Skeletal muscle tissue (tissue), 4 donors: Measurements from ENCODE around the gene NALF2. TPM values are rescaled to one million over a fixed set of nuclear protein-coding genes. Genes with fewer than 3 reads are reported as not detected.
A peak's percentile ranks its signal among the peaks of the same experiment; 100 is the strongest.

ENCODE experiments used
- H3K27ac ChIP-seq: one replicate; pipeline ENCODE4 v1.7.0; 2013; ENCODE audit warnings: mild to moderate bottlenecking, low read depth, low read length, inconsistent platforms
- H3K27me3 ChIP-seq, 3 donors: one replicate each; pipeline ENCODE4 v1.7.0; 2013; ENCODE audit warnings: low read length in 3 of 3; ENCODE audit not compliant: control insufficient read depth in 3 of 3, insufficient read depth in 3 of 3
- H3K36me3 ChIP-seq, 3 donors: one replicate each; pipeline ENCODE4 v1.7.0; 2013; ENCODE audit warnings: low read length in 3 of 3; ENCODE audit not compliant: control insufficient read depth in 3 of 3, insufficient read depth in 3 of 3
- H3K4me1 ChIP-seq, 3 donors: one replicate each; pipeline ENCODE4 v1.7.0; 2013; ENCODE audit warnings: low read length in 3 of 3, mild to moderate bottlenecking in 3 of 3; ENCODE audit not compliant: control insufficient read depth in 3 of 3, insufficient read depth in 3 of 3
- H3K4me3 ChIP-seq, 3 donors: one replicate each; pipeline ENCODE4 v1.7.0; 2013; ENCODE audit warnings: low read length in 3 of 3
- H3K9ac ChIP-seq, 3 donors: one replicate each; pipeline ENCODE4 v1.7.0; 2013; ENCODE audit warnings: low read length in 3 of 3, mild to moderate bottlenecking in 3 of 3, moderate library complexity in 2 of 3, low read depth in 1 of 3
- H3K9me3 ChIP-seq, 3 donors: one replicate each; pipeline ENCODE4 v1.7.0; 2013; ENCODE audit warnings: low read length in 3 of 3; ENCODE audit not compliant: control insufficient read depth in 3 of 3
- total RNA-seq: library from RNA; depleted of rRNA; stranded (reverse); fragments of >200 nt; gene quantifications from one replicate; pipeline ENCODE4 v1.2.3, GENCODE V29; 2014
- donor health status: Osteomylitis.

The NALF2 gene
- total RNA-seq, 1 donor from 2014 or later: not detected

DNA sequence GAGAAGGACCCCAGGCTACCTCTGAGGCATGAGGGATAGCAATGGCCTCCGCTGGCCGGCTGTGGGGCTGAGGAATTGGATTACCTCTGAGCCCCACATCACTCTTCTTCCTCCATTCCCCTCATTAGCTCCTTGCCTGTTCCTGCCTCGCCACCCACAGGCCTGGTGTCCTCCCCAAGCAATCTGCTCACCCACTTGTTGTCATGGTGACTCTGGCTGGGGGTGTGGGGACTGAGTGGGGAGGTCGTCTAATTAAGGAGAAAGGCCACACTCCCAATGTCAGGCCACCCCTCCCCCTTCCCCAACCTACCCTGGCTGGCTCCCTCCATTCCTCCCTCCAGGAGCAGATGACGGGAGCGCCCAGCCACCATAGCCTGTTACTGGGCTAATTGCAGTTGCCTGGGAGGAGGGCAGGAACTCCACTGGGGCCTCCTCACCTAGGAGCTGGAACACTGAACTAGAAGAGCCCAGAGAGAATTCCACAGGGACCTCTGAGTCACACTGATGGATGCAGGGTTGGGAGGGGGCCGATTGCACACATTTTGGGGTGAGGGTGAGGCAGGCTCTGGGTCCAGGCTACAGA is 20.7 kb downstream of the NALF2 start:
- H3K9me3 ChIP-seq: no peaks in the 10 kb centered on the region
- H3K4me3 ChIP-seq: no peak overlapping the region
- H3K36me3 ChIP-seq: no peaks in the 10 kb centered on the region
- no peak overlapping the region for H3K27ac ChIP-seq
- no peak overlapping the region for H3K9ac ChIP-seq
- H3K27me3 ChIP-seq: peaks cover 0 to 20% (median 0%) of the 10 kb centered on the region in 3 donors
- H3K4me1 ChIP-seq: no peaks in the 10 kb centered on the region

- Histone ChIP-seq H3K9me3 (peaks cover 0 to under 1% (median 0%) of the 10 kb centered on the region in 3 donors), H3K9ac (no peak overlapping the region), H3K27ac (no peak overlapping the region), H3K4me1 (no peaks in the 10 kb centered on the region), H3K27me3 (peaks cover 0 to 27% (median 0%) of the 10 kb centered on the region in 3 donors), H3K4me3 (no peak overlapping the region), H3K36me3 (no peaks in the 10 kb centered on the region)
Measured at GRCh38 chrX:69530306-69530705, 26.2 kb downstream of the NALF2 start.

DNA sequence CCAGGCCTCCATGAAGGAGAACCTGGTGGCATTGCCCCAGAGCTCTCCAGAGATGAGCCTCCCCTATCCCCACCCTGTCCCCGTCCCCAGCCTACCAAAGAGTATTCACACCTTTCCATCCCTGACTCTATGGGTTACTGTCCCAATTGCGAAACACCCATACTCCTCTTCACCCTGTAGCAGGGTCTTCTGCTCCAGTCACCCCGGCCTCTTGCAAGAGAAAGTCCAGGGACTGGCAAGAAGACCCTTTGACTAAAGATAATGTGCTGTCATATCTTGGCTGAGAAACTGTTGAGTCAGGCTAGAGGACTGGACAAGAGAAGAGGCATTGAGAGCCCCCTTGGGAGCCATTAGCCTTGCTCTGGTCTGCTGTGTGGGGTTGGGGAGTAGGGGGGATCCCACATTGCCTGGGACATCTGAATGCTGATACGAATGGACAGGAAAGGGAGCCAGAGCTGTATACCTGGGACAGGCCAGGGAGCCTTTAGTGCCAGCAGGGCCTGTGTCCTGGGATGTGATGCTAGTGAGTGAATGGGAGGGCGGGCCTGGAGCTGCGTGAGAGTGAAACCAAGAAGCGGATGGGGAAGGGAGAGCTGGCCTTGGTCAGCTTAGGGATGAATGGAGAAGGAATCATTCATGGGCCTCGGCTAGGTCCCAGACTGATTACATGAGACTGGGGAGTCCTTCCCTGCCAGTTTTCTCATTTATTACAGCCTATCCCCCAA is 27.1 kb downstream of the NALF2 start:
- Histone ChIP-seq H3K9ac (no peak overlapping the region), H3K9me3 (peaks cover 0 to 5% (median 0%) of the 10 kb centered on the region in 3 donors), H3K36me3 (no peaks in the 10 kb centered on the region), H3K4me3 (no peak overlapping the region), H3K27me3 (peaks cover 0 to 22% (median 0%) of the 10 kb centered on the region in 3 donors), H3K4me1 (no peaks in the 10 kb centered on the region), H3K27ac (no peak overlapping the region)

- no peak overlapping the region for H3K9ac ChIP-seq
- no peak overlapping the region for H3K27ac ChIP-seq
- H3K27me3 ChIP-seq: peaks cover 0 to 13% (median 0%) of the 10 kb centered on the region in 3 donors
- no peak overlapping the region for H3K4me3 ChIP-seq
- H3K9me3 ChIP-seq: peaks cover 0 to 5% (median 0%) of the 10 kb centered on the region in 3 donors
- no peaks in the 10 kb centered on the region for H3K36me3 ChIP-seq
- peaks cover 0 to 5% (median 3%) of the 10 kb centered on the region in 3 donors for H3K4me1 ChIP-seq
Measured at GRCh38 chrX:69535661-69536060, 31.5 kb downstream of the NALF2 start.

DNA sequence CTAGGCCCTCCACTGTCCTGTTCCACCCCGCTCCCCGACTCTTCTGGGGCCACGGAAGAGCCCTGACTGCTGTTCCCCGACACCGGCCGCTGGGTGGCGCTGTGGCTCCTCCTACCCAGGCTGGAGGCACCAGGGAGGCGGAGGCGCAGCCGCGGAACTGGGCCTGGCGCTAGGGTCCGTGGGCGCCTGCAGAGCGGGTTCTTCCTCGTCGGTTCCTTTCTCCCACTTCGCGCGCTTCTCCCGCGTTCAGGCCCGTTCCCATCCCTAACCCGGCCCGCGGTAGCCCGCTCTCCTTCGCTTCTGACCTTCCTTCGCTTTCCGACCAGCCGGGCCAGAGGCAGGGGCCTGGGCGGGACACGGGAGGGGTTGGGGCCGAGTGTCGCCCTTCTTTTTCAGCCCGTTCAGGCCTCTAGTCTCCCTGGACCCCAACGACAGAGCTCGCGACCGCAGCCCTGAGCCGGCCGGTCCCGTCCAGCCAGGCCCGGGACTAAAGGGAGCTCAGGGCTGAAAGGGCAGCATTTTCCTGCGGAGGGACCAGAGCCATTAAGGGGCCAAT is 34.3 kb downstream of the NALF2 start:
- H3K27ac ChIP-seq: no peak overlapping the region
- H3K4me3 ChIP-seq: peak overlapping the region in 2 of 3 donors; percentile 57 to 65
- H3K9ac ChIP-seq: peak overlapping the region in 2 of 3 donors; percentile 69 to 73
- peaks cover 0 to 5% (median 0%) of the 10 kb centered on the region in 3 donors for H3K9me3 ChIP-seq
- H3K36me3 ChIP-seq: no peaks in the 10 kb centered on the region
- H3K4me1 ChIP-seq: peaks cover 0 to 5% (median 3%) of the 10 kb centered on the region in 3 donors
- peaks cover 0 to 9% (median 0%) of the 10 kb centered on the region in 3 donors for H3K27me3 ChIP-seq

DNA sequence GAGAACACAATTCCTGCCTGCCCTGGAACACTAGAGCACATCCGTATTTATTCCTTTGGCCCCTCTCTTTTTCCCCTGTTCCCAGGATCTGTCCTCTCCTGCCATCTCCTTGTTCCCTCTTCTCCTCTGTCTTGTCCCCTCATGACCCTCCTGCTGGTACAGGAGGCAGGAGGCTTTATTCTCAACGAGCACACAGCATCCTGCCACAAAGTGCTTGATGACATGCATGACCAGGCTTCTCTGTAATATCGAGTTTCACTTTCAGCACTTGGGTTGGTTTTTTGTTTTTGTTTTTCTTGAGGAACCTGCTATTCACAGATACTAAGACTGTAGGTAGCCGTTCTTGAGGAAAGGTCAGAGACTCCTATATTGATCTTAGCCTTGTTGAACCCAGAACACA is 35.3 kb downstream of the NALF2 start:
- Histone ChIP-seq H3K36me3 (no peaks in the 10 kb centered on the region), H3K4me1 (peaks cover 0 to 5% (median 3%) of the 10 kb centered on the region in 3 donors), H3K9ac (no peak overlapping the region), H3K4me3 (no peak overlapping the region), H3K27ac (no peak overlapping the region), H3K9me3 (peaks cover 0 to 5% (median 0%) of the 10 kb centered on the region in 3 donors), H3K27me3 (peaks cover 0 to 9% (median 0%) of the 10 kb centered on the region in 3 donors)

DNA sequence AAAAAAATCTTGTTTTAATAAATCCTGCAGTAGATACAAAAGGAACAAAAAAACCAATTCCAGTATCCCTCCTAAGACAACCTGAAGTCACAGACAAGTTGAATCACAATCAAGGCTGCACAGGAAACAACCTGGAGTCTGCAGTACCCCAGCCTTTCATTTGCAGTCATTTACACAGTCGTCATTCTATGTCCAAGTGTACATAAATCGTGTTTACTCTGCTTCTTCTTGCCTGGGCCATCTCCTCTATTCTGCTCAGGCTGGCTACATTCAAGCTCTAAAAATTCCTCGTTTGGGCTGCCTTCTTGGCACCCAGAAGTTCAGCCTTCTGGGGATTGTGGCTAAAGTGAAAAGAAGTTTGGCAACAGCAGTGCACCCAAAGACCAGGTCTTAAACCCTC is 37.8 kb downstream of the NALF2 start:
- no peaks in the 10 kb centered on the region for H3K9me3 ChIP-seq
- H3K27ac ChIP-seq: no peak overlapping the region
- H3K4me3 ChIP-seq: no peak overlapping the region
- no peaks in the 10 kb centered on the region for H3K36me3 ChIP-seq
- no peak overlapping the region for H3K9ac ChIP-seq
- H3K27me3 ChIP-seq: peaks cover 0 to 9% (median 0%) of the 10 kb centered on the region in 3 donors
- H3K4me1 ChIP-seq: peaks cover 0 to 5% (median 3%) of the 10 kb centered on the region in 3 donors

- peaks cover 0 to 3% (median 0%) of the 10 kb centered on the region in 3 donors for H3K4me1 ChIP-seq
- H3K4me3 ChIP-seq: no peak overlapping the region
- H3K27me3 ChIP-seq: peaks cover 0 to 9% (median 0%) of the 10 kb centered on the region in 3 donors
- no peak overlapping the region for H3K27ac ChIP-seq
- H3K36me3 ChIP-seq: no peaks in the 10 kb centered on the region
- no peak overlapping the region for H3K9ac ChIP-seq
- no peaks in the 10 kb centered on the region for H3K9me3 ChIP-seq
Measured at GRCh38 chrX:69543572-69543971, 39.4 kb downstream of the NALF2 start.

DNA sequence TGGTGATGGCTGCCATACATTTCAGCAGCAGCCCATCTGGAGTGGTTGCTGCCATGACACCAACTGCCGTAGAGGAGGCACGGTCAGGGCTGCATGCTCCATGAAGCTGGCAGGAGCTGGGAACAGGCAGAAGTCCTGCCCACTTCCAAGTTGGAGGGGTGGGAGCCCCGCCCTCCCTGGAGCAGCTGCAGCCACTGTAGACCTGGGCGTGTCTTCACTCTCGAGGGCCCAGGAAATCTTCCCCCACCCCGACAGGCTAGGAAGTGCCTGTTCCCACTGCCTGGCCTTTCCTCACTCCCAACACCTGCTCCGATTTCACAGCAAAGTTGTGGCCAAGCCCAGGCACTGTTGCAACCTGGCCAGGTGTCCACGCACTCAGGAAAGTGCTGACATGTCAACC is 42.3 kb downstream of the NALF2 start:
- H3K9me3 ChIP-seq: no peaks in the 10 kb centered on the region
- H3K27me3 ChIP-seq: no peaks in the 10 kb centered on the region
- no peak overlapping the region for H3K9ac ChIP-seq
- H3K4me1 ChIP-seq: no peaks in the 10 kb centered on the region
- H3K4me3 ChIP-seq: no peak overlapping the region
- no peaks in the 10 kb centered on the region for H3K36me3 ChIP-seq
- H3K27ac ChIP-seq: no peak overlapping the region

GRCh38 chrX:69546978-69547377 is 42.9 kb downstream of the NALF2 start:
- Histone ChIP-seq H3K36me3 (no peaks in the 10 kb centered on the region), H3K27me3 (no peaks in the 10 kb centered on the region), H3K4me1 (no peaks in the 10 kb centered on the region), H3K9ac (no peak overlapping the region), H3K27ac (no peak overlapping the region), H3K4me3 (no peak overlapping the region), H3K9me3 (no peaks in the 10 kb centered on the region)
